ENCODE data around the gene PLA2G4E. TPM values are rescaled to one million over a fixed set of nuclear protein-coding genes. Genes with fewer than 3 reads are reported as not detected.

The PLA2G4E gene
- total and polyA plus RNA-seq, 3 experiments from 2014 or later = not detected

DNA sequence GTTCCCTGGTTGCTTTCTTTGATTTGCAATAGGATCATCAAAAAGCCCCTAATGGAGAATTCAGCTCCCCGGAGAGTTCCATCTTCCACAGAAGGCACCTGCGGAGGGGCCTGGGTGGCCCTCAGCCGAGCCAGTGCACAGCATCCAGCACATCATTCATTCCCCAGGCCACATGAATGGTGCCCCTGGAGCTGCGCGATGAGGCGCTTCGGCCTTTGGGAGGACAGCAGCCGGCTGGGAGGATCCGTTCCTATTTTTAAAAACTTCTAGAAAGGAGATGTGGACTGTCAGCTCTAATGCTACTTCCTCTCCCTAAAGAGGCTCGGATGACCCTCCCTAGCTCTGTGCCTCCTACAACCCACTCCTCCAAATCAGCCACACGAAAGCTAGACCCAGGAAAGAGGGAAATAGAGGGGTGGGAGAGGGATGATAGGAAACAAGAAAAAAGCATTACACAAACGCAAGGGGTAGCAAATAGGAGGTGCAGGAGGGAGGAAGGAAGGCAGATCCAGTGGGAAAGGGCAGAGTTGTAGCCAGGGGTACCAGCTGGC, 68.8 kb downstream of the PLA2G4E start:
- Mint-ChIP-seq H3K27ac (peak overlapping the region in 1 of 8 donors; percentile 72), H3K4me1 (peaks cover 2 to 11% (median 4%) of the 10 kb centered on the region in 3 donors), H3K36me3 (peaks cover 0 to 43% (median 8%) of the 10 kb centered on the region in 3 donors), H3K9me3 (no peaks in the 10 kb centered on the region), H3K27me3 (no peaks in the 10 kb centered on the region), H3K4me3 (no peak overlapping the region)
- no peaks in the 10 kb centered on the region for H3K9me3 ChIP-seq (ENCODE audit: low read length)
- H3K27ac ChIP-seq (ENCODE audit: low read depth, low read length) = no peak overlapping the region
- no peak for DNase-seq
- no peaks in the 10 kb centered on the region for H3K27me3 ChIP-seq (ENCODE audit: insufficient read depth, low read length, poor library complexity, severe bottlenecking)
- no peak overlapping the region for H3K4me3 ChIP-seq (ENCODE audit: low read length)
- ChIA-PET CTCF (interaction anchor here (1.3 kb wide), 1 partner anchor 17 kb away, joined by 5 read pairs; no protein-coding TSS in a partner anchor), POLR2A (no interaction called here)
- H3K4me1 ChIP-seq (ENCODE audit: insufficient read depth, low read length) = no peaks in the 10 kb centered on the region
- peaks cover 15% of the 10 kb centered on the region for H3K36me3 ChIP-seq (ENCODE audit: insufficient read depth, low read length)

- no peak for DNase-seq
- Mint-ChIP-seq H3K27me3 (no peaks in the 10 kb centered on the region), H3K4me3 (no peak overlapping the region), H3K36me3 (peaks cover 0 to 42% (median 8%) of the 10 kb centered on the region in 3 donors), H3K9me3 (no peaks in the 10 kb centered on the region), H3K4me1 (peaks cover 0 to 5% (median under 1%) of the 10 kb centered on the region in 3 donors), H3K27ac (peak overlapping the region in 2 of 8 donors; percentile 53 to 72)
- Histone ChIP-seq H3K4me1 (ENCODE audit: insufficient read depth, low read length) (no peaks in the 10 kb centered on the region), H3K27me3 (ENCODE audit: insufficient read depth, low read length, poor library complexity, severe bottlenecking) (no peaks in the 10 kb centered on the region), H3K27ac (ENCODE audit: low read depth, low read length) (no peak overlapping the region), H3K4me3 (ENCODE audit: low read length) (no peak overlapping the region), H3K9me3 (ENCODE audit: low read length) (no peaks in the 10 kb centered on the region), H3K36me3 (ENCODE audit: insufficient read depth, low read length) (peaks cover 15% of the 10 kb centered on the region)
- ChIA-PET POLR2A (no interaction called here), CTCF (interaction anchor here (1.3 kb wide), 1 partner anchor 17 kb away, joined by 5 read pairs; no protein-coding TSS in a partner anchor)
Measured at GRCh38 chr15:41951571-41951970, 69.3 kb downstream of the PLA2G4E start.

DNA sequence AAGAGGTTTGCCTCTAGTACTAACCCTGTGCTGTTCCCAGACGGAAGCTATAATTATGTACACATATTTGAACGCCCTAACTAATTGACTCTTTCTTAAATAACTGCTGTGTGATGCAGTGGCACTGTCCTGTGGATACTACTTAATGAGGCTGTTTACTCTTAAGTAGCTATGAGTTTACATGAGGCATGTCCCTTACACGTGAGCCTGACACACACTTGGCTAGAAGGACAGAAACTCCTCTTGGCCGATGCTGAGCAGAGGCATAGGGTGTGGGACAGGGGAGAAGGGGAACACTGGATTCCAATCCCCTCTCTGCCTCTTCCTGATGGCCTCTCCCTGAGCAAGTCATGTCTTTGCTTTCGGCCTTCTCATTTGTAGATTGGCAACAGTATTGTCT, 70.4 kb downstream of the PLA2G4E start:
- H3K36me3 Mint-ChIP-seq = peaks cover 0 to 42% (median 8%) of the 10 kb centered on the region in 3 donors
- no peak for DNase-seq
- H3K4me1 Mint-ChIP-seq = peaks cover 0 to 4% (median 0%) of the 10 kb centered on the region in 3 donors
- H3K27me3 ChIP-seq (ENCODE audit: insufficient read depth, low read length, poor library complexity, severe bottlenecking) = no peaks in the 10 kb centered on the region
- H3K27ac Mint-ChIP-seq = no peak overlapping the region
- ChIA-PET POLR2A (no interaction called here), CTCF (interaction anchor here (1.2 kb wide), 1 partner anchor 177 kb away, joined by 3 read pairs; the partner anchor contains the start of gene MAPKBP1)
- H3K4me3 Mint-ChIP-seq = no peak overlapping the region
- H3K36me3 ChIP-seq (ENCODE audit: insufficient read depth, low read length) = peaks cover 15% of the 10 kb centered on the region
- H3K27ac ChIP-seq (ENCODE audit: low read depth, low read length) = no peak overlapping the region
- no peaks in the 10 kb centered on the region for H3K9me3 ChIP-seq (ENCODE audit: low read length)
- no peaks in the 10 kb centered on the region for H3K27me3 Mint-ChIP-seq
- no peaks in the 10 kb centered on the region for H3K9me3 Mint-ChIP-seq
- H3K4me3 ChIP-seq (ENCODE audit: low read length) = no peak overlapping the region
- no peaks in the 10 kb centered on the region for H3K4me1 ChIP-seq (ENCODE audit: insufficient read depth, low read length)

- DNase-seq = no peak
- ChIA-PET POLR2A (no interaction called here), CTCF (interaction anchor here (1.2 kb wide), 1 partner anchor 176 kb away, joined by 3 read pairs; the partner anchor contains the start of gene MAPKBP1)
- Histone ChIP-seq H3K36me3 (ENCODE audit: insufficient read depth, low read length) (peaks cover 15% of the 10 kb centered on the region), H3K27me3 (ENCODE audit: insufficient read depth, low read length, poor library complexity, severe bottlenecking) (no peaks in the 10 kb centered on the region), H3K27ac (ENCODE audit: low read depth, low read length) (no peak overlapping the region), H3K4me3 (ENCODE audit: low read length) (no peak overlapping the region), H3K4me1 (ENCODE audit: insufficient read depth, low read length) (no peaks in the 10 kb centered on the region), H3K9me3 (ENCODE audit: low read length) (no peaks in the 10 kb centered on the region)
- Mint-ChIP-seq H3K4me1 (peaks cover 0 to 4% (median 0%) of the 10 kb centered on the region in 3 donors), H3K27ac (no peak overlapping the region), H3K36me3 (peaks cover 0 to 45% (median 8%) of the 10 kb centered on the region in 3 donors), H3K4me3 (no peak overlapping the region), H3K9me3 (no peaks in the 10 kb centered on the region), H3K27me3 (no peaks in the 10 kb centered on the region)
Measured at GRCh38 chr15:41950127-41950483, 70.7 kb downstream of the PLA2G4E start.

GRCh38 chr15:41949401-41950126, 71.3 kb downstream of the PLA2G4E start:
- peaks cover 15% of the 10 kb centered on the region for H3K36me3 ChIP-seq (ENCODE audit: insufficient read depth, low read length)
- peak overlapping the region in 1 of 8 donors; percentile 76 for H3K27ac Mint-ChIP-seq
- peaks cover 0 to 46% (median 8%) of the 10 kb centered on the region in 3 donors for H3K36me3 Mint-ChIP-seq
- ChIA-PET CTCF (interaction anchor here (0.6 to 1.2 kb wide), 2 partner anchors 57 to 176 kb away, joined by 3 read pairs; partner anchors contain the start of gene MAPKBP1), POLR2A (no interaction called here)
- no peaks in the 10 kb centered on the region for H3K27me3 Mint-ChIP-seq
- H3K4me1 ChIP-seq (ENCODE audit: insufficient read depth, low read length) = no peaks in the 10 kb centered on the region
- no peak overlapping the region for H3K4me3 ChIP-seq (ENCODE audit: low read length)
- H3K27me3 ChIP-seq (ENCODE audit: insufficient read depth, low read length, poor library complexity, severe bottlenecking) = no peaks in the 10 kb centered on the region
- DNase-seq = no peak
- H3K9me3 Mint-ChIP-seq = no peaks in the 10 kb centered on the region
- no peak overlapping the region for H3K4me3 Mint-ChIP-seq
- peaks cover 0 to 4% (median 0%) of the 10 kb centered on the region in 3 donors for H3K4me1 Mint-ChIP-seq
- H3K9me3 ChIP-seq (ENCODE audit: low read length) = no peaks in the 10 kb centered on the region
- no peak overlapping the region for H3K27ac ChIP-seq (ENCODE audit: low read depth, low read length)

DNA sequence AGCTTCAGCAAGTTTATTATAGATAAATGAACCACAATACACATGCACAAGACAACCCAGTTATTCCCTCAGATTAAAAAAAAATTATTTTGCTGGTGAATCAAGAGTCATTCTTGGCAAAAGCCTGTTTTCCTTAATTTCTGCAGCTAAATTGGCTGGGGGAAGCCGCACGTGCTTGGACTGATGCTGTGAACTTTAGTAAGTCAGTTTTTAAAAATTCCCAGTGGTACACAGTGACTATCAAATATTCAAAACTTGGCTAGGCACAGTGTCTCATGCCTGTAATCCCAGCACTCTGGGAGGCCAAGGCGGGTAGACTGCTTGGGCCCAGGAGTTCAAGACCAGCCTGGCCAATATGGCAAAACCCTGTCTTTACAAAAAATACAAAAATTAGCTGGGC, 72.4 kb downstream of the PLA2G4E start:
- peaks cover 0 to 38% (median 8%) of the 10 kb centered on the region in 3 donors for H3K36me3 Mint-ChIP-seq
- no peak for DNase-seq
- H3K4me3 ChIP-seq (ENCODE audit: low read length) = no peak overlapping the region
- H3K27me3 ChIP-seq (ENCODE audit: insufficient read depth, low read length, poor library complexity, severe bottlenecking) = no peaks in the 10 kb centered on the region
- no peaks in the 10 kb centered on the region for H3K9me3 Mint-ChIP-seq
- ChIA-PET CTCF (interaction anchor here (1.5 kb wide), 1 partner anchor 11 kb away, joined by 5 read pairs; no protein-coding TSS in a partner anchor), POLR2A (no interaction called here)
- H3K27ac ChIP-seq (ENCODE audit: low read depth, low read length) = no peak overlapping the region
- no peaks in the 10 kb centered on the region for H3K4me1 ChIP-seq (ENCODE audit: insufficient read depth, low read length)
- no peaks in the 10 kb centered on the region for H3K27me3 Mint-ChIP-seq
- H3K36me3 ChIP-seq (ENCODE audit: insufficient read depth, low read length) = peaks cover 15% of the 10 kb centered on the region
- no peaks in the 10 kb centered on the region for H3K9me3 ChIP-seq (ENCODE audit: low read length)
- H3K4me1 Mint-ChIP-seq = peaks cover 0 to 4% (median 0%) of the 10 kb centered on the region in 3 donors
- no peak overlapping the region for H3K27ac Mint-ChIP-seq
- no peak overlapping the region for H3K4me3 Mint-ChIP-seq

DNA sequence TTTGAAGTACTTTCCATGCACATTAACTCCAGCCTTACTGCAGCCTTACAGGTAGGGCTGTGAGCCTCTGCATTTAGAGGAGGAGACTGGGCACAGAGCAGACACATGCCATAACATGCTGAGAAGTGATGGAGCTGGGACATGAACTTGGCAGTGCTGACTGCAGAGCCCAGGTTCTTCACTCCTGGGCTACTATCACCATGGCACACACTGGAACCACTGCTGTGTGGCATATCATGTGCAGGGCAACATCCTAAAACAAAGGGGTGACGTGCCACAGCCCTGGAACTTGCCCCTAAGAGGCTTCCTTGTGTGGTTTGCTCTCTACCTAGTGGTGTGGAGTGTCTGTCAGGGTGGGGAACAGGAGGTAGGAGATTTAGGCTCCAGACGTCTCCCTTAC, 73.9 kb downstream of the PLA2G4E start:
- Mint-ChIP-seq H3K4me3 (no peak overlapping the region), H3K4me1 (peaks cover 0 to 4% (median 3%) of the 10 kb centered on the region in 3 donors), H3K9me3 (no peaks in the 10 kb centered on the region), H3K27me3 (no peaks in the 10 kb centered on the region), H3K36me3 (peaks cover 0 to 29% (median 4%) of the 10 kb centered on the region in 3 donors), H3K27ac (peak overlapping the region in 2 of 8 donors; percentile 38 to 63)
- ChIA-PET CTCF (interaction anchor here (1.5 kb wide), 1 partner anchor 10 kb away, joined by 5 read pairs; no protein-coding TSS in a partner anchor), POLR2A (no interaction called here)
- no peaks in the 10 kb centered on the region for H3K9me3 ChIP-seq (ENCODE audit: low read length)
- no peaks in the 10 kb centered on the region for H3K27me3 ChIP-seq (ENCODE audit: insufficient read depth, low read length, poor library complexity, severe bottlenecking)
- H3K36me3 ChIP-seq (ENCODE audit: insufficient read depth, low read length) = peaks cover 15% of the 10 kb centered on the region
- no peak overlapping the region for H3K27ac ChIP-seq (ENCODE audit: low read depth, low read length)
- no peak for DNase-seq
- no peaks in the 10 kb centered on the region for H3K4me1 ChIP-seq (ENCODE audit: insufficient read depth, low read length)
- H3K4me3 ChIP-seq (ENCODE audit: low read length) = no peak overlapping the region

- H3K27ac ChIP-seq (ENCODE audit: low read depth, low read length) = no peak overlapping the region
- H3K36me3 Mint-ChIP-seq = peaks cover 0 to 31% (median 7%) of the 10 kb centered on the region in 3 donors
- no peaks in the 10 kb centered on the region for H3K27me3 ChIP-seq (ENCODE audit: insufficient read depth, low read length, poor library complexity, severe bottlenecking)
- H3K27me3 Mint-ChIP-seq = no peaks in the 10 kb centered on the region
- POLR2A ChIA-PET = interaction anchor here (1.1 kb wide), 1 partner anchor 9 kb away, joined by 3 read pairs; no protein-coding TSS in a partner anchor
- H3K9me3 Mint-ChIP-seq = no peaks in the 10 kb centered on the region
- H3K4me1 Mint-ChIP-seq = peaks cover 6 to 10% (median 7%) of the 10 kb centered on the region in 3 donors
- no peaks in the 10 kb centered on the region for H3K4me1 ChIP-seq (ENCODE audit: insufficient read depth, low read length)
- H3K9me3 ChIP-seq (ENCODE audit: low read length) = no peaks in the 10 kb centered on the region
- peaks cover 7% of the 10 kb centered on the region for H3K36me3 ChIP-seq (ENCODE audit: insufficient read depth, low read length)
- H3K4me3 Mint-ChIP-seq = no peak overlapping the region
- H3K4me3 ChIP-seq (ENCODE audit: low read length) = no peak overlapping the region
- CTCF ChIA-PET = no interaction called here
- DNase-seq = no peak
- H3K27ac Mint-ChIP-seq = peak overlapping the region in 1 of 8 donors; percentile 20
Measured at GRCh38 chr15:41945731-41946130, 75.1 kb downstream of the PLA2G4E start.
